ENCODE results near the gene CD68.

GRCh38 chr17:7589891-7590691, 10.7 kb downstream of the CD68 start, which contains the start of gene SOX15:
- TF ChIP-seq REST (IDR thresholded peaks at IDR 0.05; ENCODE audit: insufficient read depth in 1 of 2, low read depth in 2 of 2, low read length in 2 of 2) = no peak
- TF ChIP-seq TAF1 (IDR thresholded peaks at IDR 0.05; ENCODE audit: borderline replicate concordance, insufficient read depth, low read length) = no peak
- peak; percentile 17; the same call in 1 of the 2 replicates for TF ChIP-seq POLR2AphosphoS5 (IDR thresholded peaks at IDR 0.05; ENCODE audit: low read depth, low read length)
- no peak for TF ChIP-seq SIN3A (IDR thresholded peaks at IDR 0.05; ENCODE audit: borderline replicate concordance, insufficient read depth, low read length)

Data from PFSK-1 (cell line).